Activated naive CD8-positive, alpha-beta T cell treated with anti-CD3 and anti-CD28 coated beads for 36 hours (primary cell): ENCODE results near the gene DLG2. TPM values are rescaled to one million over a fixed set of nuclear protein-coding genes. Genes with fewer than 3 reads are reported as not detected.

Experiments
- DNase-seq: peaks from one replicate; pipeline ENCODE4 v3.0.0; 2021
- H3K27ac Mint-ChIP-seq: one replicate; pipeline ENCODE4 v1.8.0; 2022; ENCODE audit warnings: mild to moderate bottlenecking, moderate library complexity, mixed read lengths
- H3K27me3 Mint-ChIP-seq: one replicate; pipeline ENCODE4 v1.8.0; 2022; ENCODE audit warnings: mild to moderate bottlenecking, mixed read lengths
- H3K36me3 Mint-ChIP-seq: one replicate; pipeline ENCODE4 v1.8.0; 2021; ENCODE audit warnings: mild to moderate bottlenecking, mixed read lengths
- H3K4me1 Mint-ChIP-seq: one replicate; pipeline ENCODE4 v1.8.0; 2021; ENCODE audit warnings: mixed read lengths
- H3K4me3 Mint-ChIP-seq: one replicate; pipeline ENCODE4 v1.8.0; 2022; ENCODE audit warnings: mild to moderate bottlenecking, moderate library complexity, mixed read lengths
- H3K9me3 Mint-ChIP-seq: one replicate; pipeline ENCODE4 v1.8.0; 2022; ENCODE audit warnings: mixed read lengths
- total RNA-seq, 2 experiments: library from RNA; stranded (reverse); gene quantifications; one replicate each; pipeline ENCODE4 v1.2.3, GENCODE V29; 2021

Gene DLG2
- total RNA-seq, 2 experiments from 2014 or later = 1.7 to 1.9 TPM

DNA sequence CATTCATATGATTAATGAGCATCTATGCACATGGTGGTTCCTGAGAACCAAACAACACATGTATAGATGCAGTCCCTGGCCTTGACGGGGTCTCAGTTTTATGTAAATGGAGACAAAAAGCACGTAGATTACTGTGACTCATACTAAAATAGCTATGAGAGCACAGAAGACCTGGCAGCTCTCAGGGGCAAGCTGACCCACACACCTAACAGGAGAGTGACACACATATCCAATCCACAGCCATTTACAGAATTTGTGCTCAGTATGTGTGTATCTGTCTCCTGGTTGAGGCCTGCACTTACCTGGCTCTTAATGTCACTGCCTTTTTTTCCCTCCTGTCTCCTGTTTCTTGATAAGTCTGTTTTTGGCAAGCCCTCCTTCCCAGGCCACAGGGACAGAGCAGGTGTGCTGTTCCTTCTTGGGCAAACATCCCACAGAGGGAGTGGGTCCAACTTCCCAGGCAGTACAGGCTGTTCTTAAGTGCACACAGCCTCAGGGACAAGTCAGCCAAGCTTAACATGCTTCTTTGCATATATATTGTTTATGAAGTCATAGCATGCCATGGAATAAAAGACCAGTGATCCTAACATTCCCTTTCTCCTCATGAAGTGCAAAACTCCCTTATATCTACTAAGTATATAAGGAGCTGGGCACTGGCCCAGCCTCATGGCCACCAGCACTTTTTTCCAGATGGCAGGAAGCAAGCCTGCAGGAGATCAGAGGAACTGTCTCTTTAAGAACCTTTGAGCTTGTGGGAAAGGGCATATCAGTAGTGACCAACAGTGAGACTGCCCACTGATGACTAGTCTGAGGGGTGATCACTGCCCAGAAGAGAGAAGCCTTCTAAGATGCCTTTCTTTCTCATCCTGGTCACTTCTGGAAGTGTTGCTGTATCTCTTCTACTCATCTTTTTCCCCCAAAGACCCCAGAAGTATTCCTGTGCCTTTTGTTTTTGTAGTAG lies 2216.3 kb downstream of the DLG2 start:
- Mint-ChIP-seq H3K9me3 (peaks cover 8% of the 10 kb centered on the region), H3K27ac (no peak overlapping the region), H3K4me1 (no peaks in the 10 kb centered on the region), H3K4me3 (no peak overlapping the region), H3K36me3 (no peaks in the 10 kb centered on the region), H3K27me3 (no peaks in the 10 kb centered on the region)
- no peak for DNase-seq

DNA sequence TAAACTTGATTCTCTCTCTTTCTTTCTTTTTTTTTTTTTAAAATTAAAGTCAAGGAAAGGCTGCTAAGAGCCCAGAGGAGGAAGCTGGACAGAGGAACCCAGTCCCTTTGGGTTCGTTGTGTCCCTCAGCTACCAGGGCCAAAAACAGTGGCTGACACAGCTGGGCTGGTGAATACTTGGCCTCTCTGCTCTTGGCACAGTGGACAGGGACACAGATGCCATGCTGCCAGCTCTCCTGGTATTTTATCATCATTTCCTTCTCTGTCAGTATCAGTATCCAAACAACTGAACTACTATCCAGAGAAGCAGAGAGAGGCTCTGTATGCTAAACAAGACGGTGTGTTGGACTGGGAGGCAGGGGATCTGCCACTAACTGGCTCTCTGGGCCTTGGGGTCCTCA lies 2217.3 kb downstream of the DLG2 start:
- Mint-ChIP-seq H3K4me1 (no peaks in the 10 kb centered on the region), H3K36me3 (no peaks in the 10 kb centered on the region), H3K27ac (no peak overlapping the region), H3K4me3 (no peak overlapping the region), H3K27me3 (no peaks in the 10 kb centered on the region), H3K9me3 (peaks cover 4% of the 10 kb centered on the region)
- no peak for DNase-seq

DNA sequence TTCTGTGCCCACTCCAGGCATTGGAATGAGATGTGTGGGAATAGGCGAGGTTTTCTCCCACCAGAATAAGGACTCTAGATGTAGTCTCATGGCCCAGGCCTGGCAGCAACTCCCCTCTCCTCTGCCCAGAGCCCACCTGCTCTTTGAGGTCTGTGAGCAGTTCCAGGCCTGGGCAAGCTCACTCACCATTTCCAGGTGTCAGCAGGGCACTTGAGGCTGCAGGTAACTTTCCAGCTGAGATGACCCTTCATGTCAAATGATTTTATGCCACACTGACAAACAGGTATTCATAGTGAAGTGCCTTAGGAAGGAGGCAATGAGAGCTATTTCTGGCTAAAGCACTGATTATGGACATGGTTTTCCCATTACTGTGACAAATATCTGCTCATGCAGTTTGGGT lies 2217.7 kb downstream of the DLG2 start:
- Mint-ChIP-seq H3K4me1 (no peaks in the 10 kb centered on the region), H3K36me3 (no peaks in the 10 kb centered on the region), H3K27me3 (no peaks in the 10 kb centered on the region), H3K4me3 (no peak overlapping the region), H3K27ac (no peak overlapping the region), H3K9me3 (peaks cover 4% of the 10 kb centered on the region)
- no peak for DNase-seq

DNA sequence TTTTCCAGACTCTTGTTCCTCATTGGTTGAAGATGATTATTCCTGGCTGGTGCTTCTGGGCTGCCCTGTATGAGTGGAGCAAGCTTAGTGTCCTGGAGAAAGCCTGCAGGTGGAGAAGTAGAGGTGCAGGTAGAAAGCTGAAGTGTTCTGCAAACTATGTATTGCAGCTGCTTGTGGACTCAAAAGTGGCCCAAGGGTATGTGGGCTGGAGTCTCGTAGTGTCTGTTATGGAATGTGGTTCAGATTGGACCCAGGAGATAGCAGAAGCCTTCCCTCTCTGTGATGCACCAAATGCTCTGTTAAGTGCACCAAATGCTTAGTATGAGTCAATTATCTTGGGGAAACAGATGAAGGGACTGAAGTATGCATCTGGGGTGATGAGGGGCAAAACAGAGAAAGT lies 2218.2 kb downstream of the DLG2 start:
- H3K27ac Mint-ChIP-seq = no peak overlapping the region
- DNase-seq = no peak
- no peaks in the 10 kb centered on the region for H3K27me3 Mint-ChIP-seq
- H3K36me3 Mint-ChIP-seq = no peaks in the 10 kb centered on the region
- H3K9me3 Mint-ChIP-seq = peaks cover 3% of the 10 kb centered on the region
- no peak overlapping the region for H3K4me3 Mint-ChIP-seq
- no peaks in the 10 kb centered on the region for H3K4me1 Mint-ChIP-seq

Other genes starting within 250 kb of the DLG2 start
- 10 to 100 TPM; 67.2 to 68.5 TPM for gene TMEM126B, start 1.2 kb upstream of the DLG2 start, total RNA-seq
- gene TMEM126A, start 20.6 kb upstream of the DLG2 start, total RNA-seq = 10 to 100 TPM; 53.7 to 55.9 TPM
- gene CREBZF, start 37.8 kb upstream of the DLG2 start, total RNA-seq = 10 to 100 TPM; 38.1 to 38.4 TPM
- not detected for gene CCDC89, start 58.9 kb upstream of the DLG2 start, total RNA-seq
- gene SYTL2, start 183.8 kb upstream of the DLG2 start, total RNA-seq = 1 to 10 TPM; 5.8 to 7.6 TPM
- gene CCDC83, start 228.0 kb upstream of the DLG2 start, total RNA-seq = not detected